ENCODE measurements around the gene SLC25A1.

GRCh38 chr22:19224557-19224956 lies 46.0 kb upstream of the SLC25A1 start:
- no peak for TF ChIP-seq CTCF (IDR thresholded peaks at IDR 0.05)
- no peak for TF ChIP-seq POLR2A (IDR thresholded peaks at IDR 0.05)

Data from Peyer's patch (tissue), 4 donors.